HEK293 (cell line): Measurements from ENCODE around the gene SLAMF1.

Experiments
- KLF8 ChIP-seq: fragments of 450-650 bp; formaldehyde crosslinking; IDR thresholded peaks from 2 replicates; pipeline ENCODE4 v1.5.1; 2016; ENCODE audit warnings: missing biosample characterization, missing genetic modification characterization
- YY1 ChIP-seq: fragments of 450-650 bp; formaldehyde crosslinking; IDR thresholded peaks from 2 replicates; pipeline ENCODE4 v1.5.1; 2018; ENCODE audit warnings: missing biosample characterization, missing genetic modification characterization
- ZBTB17 ChIP-seq: fragments of 450-650 bp; formaldehyde crosslinking; IDR thresholded peaks from 2 replicates; pipeline ENCODE4 v1.5.1; 2016; ENCODE audit warnings: missing biosample characterization, missing genetic modification characterization
- ZBTB7A ChIP-seq: fragments of 450-650 bp; formaldehyde crosslinking; IDR thresholded peaks from 2 replicates; pipeline ENCODE4 v1.5.1; 2016; ENCODE audit warnings: low read depth, missing biosample characterization, missing genetic modification characterization
- ZNF19 ChIP-seq: fragments of 450-650 bp; formaldehyde crosslinking; IDR thresholded peaks from 2 replicates; pipeline ENCODE4; 2016; ENCODE audit warnings: missing biosample characterization, missing genetic modification characterization, low read depth
- ZNF555 ChIP-seq: fragments of 450-650 bp; formaldehyde crosslinking; conservative IDR thresholded peaks from 2 replicates; pipeline ENCODE4 v1.5.1; 2017; ENCODE audit warnings: missing biosample characterization, mild to moderate bottlenecking, missing genetic modification characterization, inconsistent platforms
- ZNF624 ChIP-seq: fragments of 450-650 bp; formaldehyde crosslinking; IDR thresholded peaks from 2 replicates; pipeline ENCODE4 v1.5.1; 2017; ENCODE audit warnings: missing biosample characterization, missing genetic modification characterization
- ZNF792 ChIP-seq: fragments of 450-650 bp; formaldehyde crosslinking; IDR thresholded peaks from 2 replicates; pipeline ENCODE4 v1.5.1; 2016; ENCODE audit warnings: missing biosample characterization, missing genetic modification characterization
- TF ChIP-seq, protein P1 (sequence below): fragments of 450-650 bp; formaldehyde crosslinking; IDR thresholded peaks from 2 replicates; pipeline ENCODE4 v1.5.1; 2016; ENCODE audit warnings: missing biosample characterization, missing genetic modification characterization
- TF ChIP-seq, protein P2 (sequence below): fragments of 450-650 bp; formaldehyde crosslinking; IDR thresholded peaks from 2 replicates; pipeline ENCODE4 v1.5.1; 2016; ENCODE audit warnings: missing biosample characterization, missing genetic modification characterization
- TF ChIP-seq, protein P3 (sequence below): fragments of 450-650 bp; formaldehyde crosslinking; conservative IDR thresholded peaks from 2 replicates; pipeline ENCODE4 v1.5.1; 2016; ENCODE audit warnings: low read depth, missing biosample characterization, missing genetic modification characterization

DNA sequence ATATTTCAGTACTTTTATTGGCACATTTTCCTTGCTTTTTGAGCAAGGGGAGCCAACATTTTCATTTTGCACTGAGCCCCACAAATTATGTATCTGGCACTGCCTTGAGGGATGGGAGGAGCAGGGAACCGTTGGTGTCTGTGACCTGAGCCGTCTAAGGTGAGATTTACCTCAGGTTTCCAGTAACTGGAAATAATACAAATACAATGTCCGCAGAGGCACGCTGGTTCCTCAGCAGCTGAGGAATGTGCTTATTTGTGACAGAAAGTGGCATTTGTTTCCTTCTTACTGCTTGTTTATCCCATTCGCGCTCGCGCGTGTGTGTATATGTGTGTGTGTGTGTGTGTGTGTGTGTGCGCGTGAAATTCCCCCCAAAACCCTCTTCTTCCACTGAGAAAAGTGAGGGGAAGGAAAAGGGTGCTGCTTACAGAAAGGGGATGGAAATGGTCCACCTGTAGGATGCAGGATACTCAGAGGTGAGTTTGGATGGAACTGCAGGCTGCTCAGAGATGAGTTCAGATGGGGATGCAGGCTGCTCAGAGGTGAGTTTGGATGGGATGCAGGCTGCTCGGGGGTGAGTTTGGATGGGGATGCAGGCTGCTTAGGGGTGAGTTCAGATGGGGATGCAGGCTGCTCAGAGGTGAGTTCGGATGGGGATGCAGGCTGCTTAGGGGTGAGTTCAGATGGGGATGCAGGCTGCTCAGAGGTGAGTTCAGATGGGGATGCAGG lies 30.2 kb upstream of the SLAMF1 start:
- TF ChIP-seq, protein P1, sequence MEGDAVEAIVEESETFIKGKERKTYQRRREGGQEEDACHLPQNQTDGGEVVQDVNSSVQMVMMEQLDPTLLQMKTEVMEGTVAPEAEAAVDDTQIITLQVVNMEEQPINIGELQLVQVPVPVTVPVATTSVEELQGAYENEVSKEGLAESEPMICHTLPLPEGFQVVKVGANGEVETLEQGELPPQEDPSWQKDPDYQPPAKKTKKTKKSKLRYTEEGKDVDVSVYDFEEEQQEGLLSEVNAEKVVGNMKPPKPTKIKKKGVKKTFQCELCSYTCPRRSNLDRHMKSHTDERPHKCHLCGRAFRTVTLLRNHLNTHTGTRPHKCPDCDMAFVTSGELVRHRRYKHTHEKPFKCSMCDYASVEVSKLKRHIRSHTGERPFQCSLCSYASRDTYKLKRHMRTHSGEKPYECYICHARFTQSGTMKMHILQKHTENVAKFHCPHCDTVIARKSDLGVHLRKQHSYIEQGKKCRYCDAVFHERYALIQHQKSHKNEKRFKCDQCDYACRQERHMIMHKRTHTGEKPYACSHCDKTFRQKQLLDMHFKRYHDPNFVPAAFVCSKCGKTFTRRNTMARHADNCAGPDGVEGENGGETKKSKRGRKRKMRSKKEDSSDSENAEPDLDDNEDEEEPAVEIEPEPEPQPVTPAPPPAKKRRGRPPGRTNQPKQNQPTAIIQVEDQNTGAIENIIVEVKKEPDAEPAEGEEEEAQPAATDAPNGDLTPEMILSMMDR = no peak
- TF ChIP-seq ZNF792 (tag by site-specific recombination) = no peak
- TF ChIP-seq, protein P2, sequence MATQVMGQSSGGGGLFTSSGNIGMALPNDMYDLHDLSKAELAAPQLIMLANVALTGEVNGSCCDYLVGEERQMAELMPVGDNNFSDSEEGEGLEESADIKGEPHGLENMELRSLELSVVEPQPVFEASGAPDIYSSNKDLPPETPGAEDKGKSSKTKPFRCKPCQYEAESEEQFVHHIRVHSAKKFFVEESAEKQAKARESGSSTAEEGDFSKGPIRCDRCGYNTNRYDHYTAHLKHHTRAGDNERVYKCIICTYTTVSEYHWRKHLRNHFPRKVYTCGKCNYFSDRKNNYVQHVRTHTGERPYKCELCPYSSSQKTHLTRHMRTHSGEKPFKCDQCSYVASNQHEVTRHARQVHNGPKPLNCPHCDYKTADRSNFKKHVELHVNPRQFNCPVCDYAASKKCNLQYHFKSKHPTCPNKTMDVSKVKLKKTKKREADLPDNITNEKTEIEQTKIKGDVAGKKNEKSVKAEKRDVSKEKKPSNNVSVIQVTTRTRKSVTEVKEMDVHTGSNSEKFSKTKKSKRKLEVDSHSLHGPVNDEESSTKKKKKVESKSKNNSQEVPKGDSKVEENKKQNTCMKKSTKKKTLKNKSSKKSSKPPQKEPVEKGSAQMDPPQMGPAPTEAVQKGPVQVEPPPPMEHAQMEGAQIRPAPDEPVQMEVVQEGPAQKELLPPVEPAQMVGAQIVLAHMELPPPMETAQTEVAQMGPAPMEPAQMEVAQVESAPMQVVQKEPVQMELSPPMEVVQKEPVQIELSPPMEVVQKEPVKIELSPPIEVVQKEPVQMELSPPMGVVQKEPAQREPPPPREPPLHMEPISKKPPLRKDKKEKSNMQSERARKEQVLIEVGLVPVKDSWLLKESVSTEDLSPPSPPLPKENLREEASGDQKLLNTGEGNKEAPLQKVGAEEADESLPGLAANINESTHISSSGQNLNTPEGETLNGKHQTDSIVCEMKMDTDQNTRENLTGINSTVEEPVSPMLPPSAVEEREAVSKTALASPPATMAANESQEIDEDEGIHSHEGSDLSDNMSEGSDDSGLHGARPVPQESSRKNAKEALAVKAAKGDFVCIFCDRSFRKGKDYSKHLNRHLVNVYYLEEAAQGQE (tag by site-specific recombination) = no peak
- no peak for TF ChIP-seq ZBTB17 (tag by site-specific recombination)
- TF ChIP-seq ZNF555 (tag by site-specific recombination) = no peak
- no peak for TF ChIP-seq ZNF19 (tag by site-specific recombination)
- no peak for TF ChIP-seq YY1
- TF ChIP-seq KLF8 = no peak
- TF ChIP-seq ZNF624 (tag by site-specific recombination) = no peak
- TF ChIP-seq ZBTB7A = no peak
- TF ChIP-seq, protein P3, sequence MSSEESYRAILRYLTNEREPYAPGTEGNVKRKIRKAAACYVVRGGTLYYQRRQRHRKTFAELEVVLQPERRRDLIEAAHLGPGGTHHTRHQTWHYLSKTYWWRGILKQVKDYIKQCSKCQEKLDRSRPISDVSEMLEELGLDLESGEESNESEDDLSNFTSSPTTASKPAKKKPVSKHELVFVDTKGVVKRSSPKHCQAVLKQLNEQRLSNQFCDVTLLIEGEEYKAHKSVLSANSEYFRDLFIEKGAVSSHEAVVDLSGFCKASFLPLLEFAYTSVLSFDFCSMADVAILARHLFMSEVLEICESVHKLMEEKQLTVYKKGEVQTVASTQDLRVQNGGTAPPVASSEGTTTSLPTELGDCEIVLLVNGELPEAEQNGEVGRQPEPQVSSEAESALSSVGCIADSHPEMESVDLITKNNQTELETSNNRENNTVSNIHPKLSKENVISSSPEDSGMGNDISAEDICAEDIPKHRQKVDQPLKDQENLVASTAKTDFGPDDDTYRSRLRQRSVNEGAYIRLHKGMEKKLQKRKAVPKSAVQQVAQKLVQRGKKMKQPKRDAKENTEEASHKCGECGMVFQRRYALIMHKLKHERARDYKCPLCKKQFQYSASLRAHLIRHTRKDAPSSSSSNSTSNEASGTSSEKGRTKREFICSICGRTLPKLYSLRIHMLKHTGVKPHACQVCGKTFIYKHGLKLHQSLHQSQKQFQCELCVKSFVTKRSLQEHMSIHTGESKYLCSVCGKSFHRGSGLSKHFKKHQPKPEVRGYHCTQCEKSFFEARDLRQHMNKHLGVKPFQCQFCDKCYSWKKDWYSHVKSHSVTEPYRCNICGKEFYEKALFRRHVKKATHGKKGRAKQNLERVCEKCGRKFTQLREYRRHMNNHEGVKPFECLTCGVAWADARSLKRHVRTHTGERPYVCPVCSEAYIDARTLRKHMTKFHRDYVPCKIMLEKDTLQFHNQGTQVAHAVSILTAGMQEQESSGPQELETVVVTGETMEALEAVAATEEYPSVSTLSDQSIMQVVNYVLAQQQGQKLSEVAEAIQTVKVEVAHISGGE = no peak
